ENCODE results near the gene MRPL28. TPM values are rescaled to one million over a fixed set of nuclear protein-coding genes. Genes with fewer than 3 reads are reported as not detected.

Gene MRPL28
- polyA plus RNA-seq, 3 donors: 68.6 to 88.5 (median 88.1) TPM

DNA sequence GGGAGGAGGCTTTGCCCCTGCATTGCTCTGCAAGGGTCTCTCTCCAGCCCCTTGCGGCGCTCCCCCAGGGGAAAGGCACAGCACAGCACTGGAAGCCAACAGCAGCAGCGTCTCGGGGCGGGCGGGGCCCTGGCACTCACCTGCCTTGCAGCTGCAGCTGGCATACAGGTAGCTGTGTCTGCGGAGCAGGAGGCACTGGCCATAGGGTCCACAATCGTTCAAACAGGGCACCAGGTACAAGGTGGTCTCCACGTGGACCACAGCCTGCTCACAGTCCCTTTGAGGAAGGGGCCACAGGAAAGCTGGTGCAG, 4.2 kb upstream of the MRPL28 start:
- no peak overlapping the region for H3K4me3 ChIP-seq (replicated peaks in 1 of 3; ENCODE audit: low read depth in 2 of 3, low read length in 3 of 3)
- H3K4me3 Mint-ChIP-seq: no peak overlapping the region
- WGBS (ENCODE audit: insufficient coverage): 98% methylated on average over 9 of the region's 9 CpGs
- H3K79me2 ChIP-seq (ENCODE audit: insufficient read depth, low read length): peaks cover 12% of the 10 kb centered on the region
- no peak for DNase-seq
- no peak overlapping the region for H3K9ac ChIP-seq (ENCODE audit: insufficient read depth, low read length, poor library complexity, severe bottlenecking)
- H3K27me3 Mint-ChIP-seq (ENCODE audit: low read depth in 3 of 3): peaks cover 0 to 5% (median 4%) of the 10 kb centered on the region in 3 donors
- intact Hi-C loops (cut with micrococcal nuclease): no loop called here
- TF ChIP-seq, protein P1, sequence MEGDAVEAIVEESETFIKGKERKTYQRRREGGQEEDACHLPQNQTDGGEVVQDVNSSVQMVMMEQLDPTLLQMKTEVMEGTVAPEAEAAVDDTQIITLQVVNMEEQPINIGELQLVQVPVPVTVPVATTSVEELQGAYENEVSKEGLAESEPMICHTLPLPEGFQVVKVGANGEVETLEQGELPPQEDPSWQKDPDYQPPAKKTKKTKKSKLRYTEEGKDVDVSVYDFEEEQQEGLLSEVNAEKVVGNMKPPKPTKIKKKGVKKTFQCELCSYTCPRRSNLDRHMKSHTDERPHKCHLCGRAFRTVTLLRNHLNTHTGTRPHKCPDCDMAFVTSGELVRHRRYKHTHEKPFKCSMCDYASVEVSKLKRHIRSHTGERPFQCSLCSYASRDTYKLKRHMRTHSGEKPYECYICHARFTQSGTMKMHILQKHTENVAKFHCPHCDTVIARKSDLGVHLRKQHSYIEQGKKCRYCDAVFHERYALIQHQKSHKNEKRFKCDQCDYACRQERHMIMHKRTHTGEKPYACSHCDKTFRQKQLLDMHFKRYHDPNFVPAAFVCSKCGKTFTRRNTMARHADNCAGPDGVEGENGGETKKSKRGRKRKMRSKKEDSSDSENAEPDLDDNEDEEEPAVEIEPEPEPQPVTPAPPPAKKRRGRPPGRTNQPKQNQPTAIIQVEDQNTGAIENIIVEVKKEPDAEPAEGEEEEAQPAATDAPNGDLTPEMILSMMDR (IDR thresholded peaks at IDR 0.05): no peak
- H3K27ac ChIP-seq (ENCODE audit: low read depth in 1 of 2, low read length in 2 of 2): no peak overlapping the region
- no peak overlapping the region for H2AFZ ChIP-seq (ENCODE audit: insufficient read depth, low read depth, low read length, poor library complexity, severe bottlenecking)
- no peaks in the 10 kb centered on the region for H3K9me3 Mint-ChIP-seq
- no peak overlapping the region for H3K27ac Mint-ChIP-seq
- peaks cover 11% of the 10 kb centered on the region for H3K4me1 Mint-ChIP-seq
- peaks cover 13 to 16% of the 10 kb centered on the region in 2 donors for H3K4me1 ChIP-seq (ENCODE audit: control insufficient read depth in 1 of 2, insufficient read depth in 2 of 2, low read length in 2 of 2)
- peaks cover 29 to 59% of the 10 kb centered on the region in 2 donors for H3K36me3 Mint-ChIP-seq
- no peaks in the 10 kb centered on the region for H3K9me3 ChIP-seq (replicated peaks in 1 of 2; ENCODE audit: control insufficient read depth in 1 of 2, insufficient read depth in 1 of 2, low read length in 2 of 2)
- H4K20me1 ChIP-seq (ENCODE audit: insufficient read depth, low read length): peaks cover 15% of the 10 kb centered on the region
- H3K36me3 ChIP-seq (replicated peaks in 1 of 2; ENCODE audit: control insufficient read depth in 1 of 2, insufficient read depth in 2 of 2, low read length in 2 of 2): peaks cover 53 to 65% of the 10 kb centered on the region in 2 donors
- no peak overlapping the region for H3K4me2 ChIP-seq (replicated peaks; ENCODE audit: extremely low read depth, low read length, poor library complexity, severe bottlenecking)
- no peaks in the 10 kb centered on the region for H3K27me3 ChIP-seq (ENCODE audit: control insufficient read depth in 2 of 2, insufficient read depth in 2 of 2, low read length in 2 of 2)

DNA sequence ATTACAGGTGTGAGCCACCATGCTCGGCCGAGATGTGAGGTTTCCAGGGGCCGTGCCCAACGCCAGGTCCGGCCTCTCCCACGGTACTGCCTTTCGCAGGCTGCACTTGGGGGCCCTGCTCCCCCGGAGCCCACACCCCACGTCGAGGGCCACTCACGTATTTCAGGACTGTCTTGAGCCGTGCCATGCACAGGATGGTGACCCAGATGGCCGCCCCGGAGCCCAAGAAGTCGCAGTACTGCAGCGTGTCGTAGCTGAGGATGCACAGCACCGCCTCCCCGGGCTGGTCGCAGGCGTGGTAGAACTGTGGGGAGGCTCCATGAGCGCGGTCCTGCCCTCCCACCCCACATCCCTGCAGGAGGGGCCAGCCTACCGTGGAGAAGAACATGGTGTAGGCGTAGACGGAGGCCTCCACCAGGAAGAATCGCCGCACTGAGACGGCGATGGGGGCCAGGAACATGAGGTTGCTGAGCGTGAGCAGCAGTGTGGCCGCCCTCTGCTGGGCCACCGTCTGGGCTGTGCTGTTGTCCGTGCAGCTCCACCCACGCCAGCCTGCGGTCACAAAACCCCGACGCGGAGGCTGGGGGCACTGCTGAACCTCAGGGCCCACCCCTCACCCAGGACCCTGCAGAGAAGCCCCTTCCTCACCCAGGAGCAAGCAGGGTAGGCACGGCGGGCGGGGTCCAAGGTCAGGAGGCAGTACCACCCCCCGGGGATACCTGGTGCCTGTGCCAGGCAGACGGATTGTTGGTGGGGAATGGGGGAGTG, 3.7 kb upstream of the MRPL28 start:
- Histone ChIP-seq H3K4me3 (replicated peaks in 1 of 3; ENCODE audit: low read depth in 2 of 3, low read length in 3 of 3) (no peak overlapping the region), H3K9ac (ENCODE audit: insufficient read depth, low read length, poor library complexity, severe bottlenecking) (no peak overlapping the region), H3K27me3 (ENCODE audit: control insufficient read depth in 2 of 2, insufficient read depth in 2 of 2, low read length in 2 of 2) (no peaks in the 10 kb centered on the region), H3K4me1 (ENCODE audit: control insufficient read depth in 1 of 2, insufficient read depth in 2 of 2, low read length in 2 of 2) (peaks cover 17 to 20% of the 10 kb centered on the region in 2 donors), H3K79me2 (ENCODE audit: insufficient read depth, low read length) (peaks cover 7% of the 10 kb centered on the region), H3K36me3 (replicated peaks in 1 of 2; ENCODE audit: control insufficient read depth in 1 of 2, insufficient read depth in 2 of 2, low read length in 2 of 2) (peaks cover 55 to 65% of the 10 kb centered on the region in 2 donors), H4K20me1 (ENCODE audit: insufficient read depth, low read length) (peaks cover 10% of the 10 kb centered on the region), H3K27ac (ENCODE audit: low read depth in 1 of 2, low read length in 2 of 2) (no peak overlapping the region), H3K4me2 (replicated peaks; ENCODE audit: extremely low read depth, low read length, poor library complexity, severe bottlenecking) (no peak overlapping the region), H2AFZ (ENCODE audit: insufficient read depth, low read depth, low read length, poor library complexity, severe bottlenecking) (no peak overlapping the region), H3K9me3 (replicated peaks in 1 of 2; ENCODE audit: control insufficient read depth in 1 of 2, insufficient read depth in 1 of 2, low read length in 2 of 2) (no peaks in the 10 kb centered on the region)
- peaks cover 0 to 6% (median 4%) of the 10 kb centered on the region in 3 donors for H3K27me3 Mint-ChIP-seq (ENCODE audit: low read depth in 3 of 3)
- 96% methylated on average over 27 of the region's 44 CpGs for WGBS (ENCODE audit: insufficient coverage)
- peaks cover 30 to 62% of the 10 kb centered on the region in 2 donors for H3K36me3 Mint-ChIP-seq
- no peak for DNase-seq
- TF ChIP-seq, protein P1 (IDR thresholded peaks at IDR 0.05): no peak
- no peak overlapping the region for H3K27ac Mint-ChIP-seq
- H3K9me3 Mint-ChIP-seq: no peaks in the 10 kb centered on the region
- intact Hi-C loops (cut with micrococcal nuclease): no loop called here
- H3K4me3 Mint-ChIP-seq: no peak overlapping the region
- peaks cover 15% of the 10 kb centered on the region for H3K4me1 Mint-ChIP-seq

All from CD14-positive monocyte (primary cell).